GM10266 (cell line): ENCODE measurements around the gene LPP.

Experiments used
- DNase-seq: peaks from one replicate; pipeline ENCODE4 v3.0.0; 2012; ENCODE audit errors: extremely low spot score
- TF ChIP-seq, protein P1 (sequence below): IDR thresholded peaks from 2 replicates; pipeline ENCODE4 v1.5.1; 2012; ENCODE audit warnings: mild to moderate bottlenecking, low read depth; ENCODE audit not compliant: control insufficient read depth, insufficient read depth; ENCODE audit errors: missing control alignments

Gene LPP

DNA sequence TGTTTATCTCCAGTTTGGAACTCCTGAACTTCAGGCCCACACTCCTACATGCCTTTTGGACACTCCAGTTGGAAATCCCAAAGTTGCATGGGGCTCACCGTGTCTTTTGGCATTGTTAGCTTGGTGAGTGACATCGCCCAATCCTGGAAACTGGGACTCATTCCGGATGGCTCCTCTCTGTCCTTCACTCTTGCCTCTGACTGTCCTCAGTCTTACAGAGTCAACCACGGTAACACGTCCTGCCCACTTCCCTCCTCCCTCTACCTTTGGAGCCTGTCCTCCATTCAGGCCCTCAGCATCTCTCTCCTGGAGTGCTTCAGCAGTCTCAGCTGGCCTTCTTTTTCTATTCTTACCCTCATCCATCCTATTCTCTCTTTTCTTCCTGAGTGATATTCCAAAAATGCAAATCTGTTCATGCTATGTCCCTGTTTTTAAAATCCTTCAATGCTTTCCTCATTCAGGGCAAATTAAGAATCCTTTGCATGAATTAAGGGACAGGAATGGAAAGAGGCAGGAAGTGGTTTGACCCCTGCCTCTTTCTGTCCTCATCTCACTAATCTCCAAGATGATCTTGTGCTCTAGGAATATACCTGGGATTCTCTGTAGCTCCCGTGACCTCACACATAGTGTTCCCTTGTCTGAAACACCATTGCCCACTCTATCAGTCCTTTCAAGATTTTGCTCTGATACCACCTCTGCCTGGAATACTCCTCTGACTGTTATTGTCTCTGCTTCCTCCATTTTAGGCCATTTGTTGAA, 42.5 kb downstream of the LPP start:
- TF ChIP-seq, protein P1, sequence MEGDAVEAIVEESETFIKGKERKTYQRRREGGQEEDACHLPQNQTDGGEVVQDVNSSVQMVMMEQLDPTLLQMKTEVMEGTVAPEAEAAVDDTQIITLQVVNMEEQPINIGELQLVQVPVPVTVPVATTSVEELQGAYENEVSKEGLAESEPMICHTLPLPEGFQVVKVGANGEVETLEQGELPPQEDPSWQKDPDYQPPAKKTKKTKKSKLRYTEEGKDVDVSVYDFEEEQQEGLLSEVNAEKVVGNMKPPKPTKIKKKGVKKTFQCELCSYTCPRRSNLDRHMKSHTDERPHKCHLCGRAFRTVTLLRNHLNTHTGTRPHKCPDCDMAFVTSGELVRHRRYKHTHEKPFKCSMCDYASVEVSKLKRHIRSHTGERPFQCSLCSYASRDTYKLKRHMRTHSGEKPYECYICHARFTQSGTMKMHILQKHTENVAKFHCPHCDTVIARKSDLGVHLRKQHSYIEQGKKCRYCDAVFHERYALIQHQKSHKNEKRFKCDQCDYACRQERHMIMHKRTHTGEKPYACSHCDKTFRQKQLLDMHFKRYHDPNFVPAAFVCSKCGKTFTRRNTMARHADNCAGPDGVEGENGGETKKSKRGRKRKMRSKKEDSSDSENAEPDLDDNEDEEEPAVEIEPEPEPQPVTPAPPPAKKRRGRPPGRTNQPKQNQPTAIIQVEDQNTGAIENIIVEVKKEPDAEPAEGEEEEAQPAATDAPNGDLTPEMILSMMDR = no peak
- no peak for DNase-seq

DNA sequence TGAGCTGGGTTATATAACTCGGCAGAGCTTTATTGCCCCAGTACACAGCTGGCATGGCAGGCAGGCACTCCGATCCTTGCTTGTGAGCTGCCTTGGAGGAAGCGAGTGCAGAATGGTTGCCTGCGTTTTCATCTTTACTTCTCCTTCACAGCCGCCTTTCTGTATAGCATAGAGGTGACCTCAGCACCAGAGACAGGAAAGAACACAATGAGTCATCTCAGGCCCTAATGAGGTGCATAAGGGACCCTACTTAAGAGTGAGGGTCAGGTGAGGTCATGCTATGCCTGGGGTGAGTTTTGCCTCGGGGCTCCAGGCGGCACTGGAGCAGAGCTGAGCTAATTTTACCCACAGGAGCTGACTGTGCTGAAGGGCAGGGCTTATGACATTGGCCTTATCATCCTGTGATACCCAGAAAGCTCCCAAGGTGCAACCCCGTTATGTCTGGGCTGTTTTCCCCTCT, 43.5 kb downstream of the LPP start:
- DNase-seq = no peak
- TF ChIP-seq, protein P1 = no peak

DNA sequence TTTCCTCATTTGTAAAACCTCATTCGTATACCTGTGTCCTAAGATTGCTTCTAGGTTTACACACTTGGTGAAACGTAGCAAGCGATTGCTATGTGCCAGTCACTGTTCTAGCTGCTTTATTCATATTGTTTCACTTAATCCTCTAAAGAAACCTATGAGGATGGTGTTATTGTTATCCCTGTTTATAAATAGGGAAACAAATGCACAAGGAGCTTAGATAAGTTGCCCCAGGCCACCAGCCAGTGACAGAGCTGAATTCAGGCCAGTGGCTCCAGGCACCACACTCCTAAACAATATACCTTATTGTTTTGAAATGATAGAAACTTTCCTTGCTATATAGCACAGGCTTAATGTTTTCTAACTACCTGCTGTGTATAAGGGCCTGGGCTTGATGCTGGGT, 44.0 kb downstream of the LPP start:
- TF ChIP-seq, protein P1 = no peak
- no peak for DNase-seq

DNA sequence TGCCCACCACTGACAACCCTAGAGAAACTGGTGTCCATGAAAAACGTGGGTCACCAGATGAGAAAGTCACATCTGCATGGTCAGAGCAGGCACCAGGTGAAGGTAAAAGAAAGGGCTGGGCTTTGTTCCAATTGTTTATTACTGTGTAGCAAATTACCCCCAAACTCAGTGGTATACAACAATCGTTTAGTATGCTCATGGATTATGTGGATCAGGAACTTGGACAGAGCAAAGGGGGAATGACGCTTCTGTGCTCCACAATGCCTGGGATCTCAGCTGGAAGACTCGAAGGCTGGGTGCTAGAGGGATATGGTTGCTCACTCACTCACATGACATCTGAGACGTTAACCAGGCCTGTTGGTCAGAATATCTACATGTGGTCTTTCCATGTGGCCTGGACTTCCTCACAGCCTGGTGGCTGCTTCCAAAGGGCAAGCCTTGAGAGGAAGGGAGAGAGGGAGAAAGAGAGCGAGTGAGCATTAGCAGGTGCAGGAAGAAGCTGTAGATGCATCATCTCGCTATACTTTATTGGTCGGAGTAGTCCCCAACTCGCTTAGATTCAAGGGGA, 44.9 kb downstream of the LPP start:
- DNase-seq = no peak
- TF ChIP-seq, protein P1 = no peak

DNA sequence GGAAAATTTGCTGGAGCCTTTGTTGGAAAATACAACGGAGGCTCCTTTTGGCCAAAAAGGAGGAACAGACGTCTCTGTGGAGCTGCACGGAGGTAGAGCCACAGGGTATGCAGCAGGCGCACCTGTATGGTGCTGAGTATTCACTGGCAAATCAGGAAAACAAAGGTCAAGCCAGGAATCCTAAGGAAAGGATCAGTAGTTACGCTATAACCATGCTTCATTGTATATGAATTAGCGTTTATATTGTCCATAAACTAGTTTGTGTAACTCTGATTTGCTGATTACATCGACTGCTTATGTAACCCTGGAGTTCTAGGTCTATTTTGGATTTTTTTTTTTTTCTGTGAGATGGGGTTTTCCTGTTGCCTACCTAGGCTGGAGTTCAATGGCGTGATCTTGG, 45.4 kb downstream of the LPP start:
- DNase-seq = no peak
- TF ChIP-seq, protein P1 = no peak

DNA sequence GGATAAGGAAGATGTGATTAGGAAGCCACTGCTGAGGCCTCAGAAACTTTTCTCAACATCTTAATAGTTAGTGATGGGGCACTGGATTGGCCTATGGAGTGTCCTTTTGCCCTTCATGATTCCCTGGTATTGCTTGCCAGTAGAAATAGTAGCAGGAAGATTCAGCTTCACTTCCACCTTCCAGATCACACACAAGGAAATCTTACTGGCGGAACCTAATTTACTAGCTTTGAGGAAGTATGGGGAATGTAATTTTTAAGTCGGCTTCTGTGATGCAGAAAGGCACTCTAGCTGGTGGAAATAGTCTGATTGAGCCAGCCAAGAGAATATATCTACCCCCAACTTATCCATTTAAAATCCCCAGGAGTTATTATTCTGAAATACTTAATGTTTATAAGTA, 46.5 kb downstream of the LPP start:
- TF ChIP-seq, protein P1 = no peak

More for the DNA sequence above, 46.5 kb downstream of the LPP start:
- no peak for DNase-seq
